GM13977 (cell line): ENCODE data around the gene EPG5.
"Not testable (repeated sequence)": the region's sequence is repeated elsewhere in the genome, so short reads cannot be mapped to it uniquely, and the experiment has no call there.

ENCODE experiments used
- DNase-seq: peaks from one replicate; pipeline ENCODE4 v3.0.0; 2012; ENCODE audit warnings: low spot score
- CTCF ChIP-seq: IDR thresholded peaks from 2 replicates; pipeline ENCODE4 v1.5.1; 2012; ENCODE audit warnings: mild to moderate bottlenecking, control low read depth; ENCODE audit not compliant: insufficient read depth; ENCODE audit errors: extremely low read depth, missing control alignments
- in situ Hi-C: fragments of 300-500 bp; cut with MboI; formaldehyde crosslinking; loops from one replicate; pipeline ENCODE4 v1.12.0; 2022; ENCODE audit warnings: low sequenced_read_pairs, low pct_unique_long_range_greater_than_20kb, mixed read lengths, inconsistent platforms; ENCODE audit not compliant: unreplicated experiment

Gene EPG5

GRCh38 chr18:45830917-45831316 is 136.2 kb downstream of the EPG5 start:
- in situ Hi-C loops: no loop called here
- TF ChIP-seq CTCF: no peak
- no peak for DNase-seq

GRCh38 chr18:45829855-45830254 is 137.3 kb downstream of the EPG5 start:
- TF ChIP-seq CTCF: no peak
- in situ Hi-C loops: no loop called here
- no peak for DNase-seq

- in situ Hi-C loops: no loop called here
- no peak for DNase-seq
Measured at GRCh38 chr18:45828917-45829811, 138.0 kb downstream of the EPG5 start.

GRCh38 chr18:45826716-45827115 is 140.4 kb downstream of the EPG5 start:
- DNase-seq, in situ Hi-C loops: not testable (repeated sequence)

More at GRCh38 chr18:45828917-45829811, 138.0 kb downstream of the EPG5 start:
- no peak for TF ChIP-seq CTCF

GRCh38 chr18:45826084-45826483 is 141.0 kb downstream of the EPG5 start:
- no peak for DNase-seq
- in situ Hi-C loops: no loop called here
- no peak for TF ChIP-seq CTCF

- DNase-seq: no peak
- no peak for TF ChIP-seq CTCF
- in situ Hi-C loops: no loop called here
Measured at GRCh38 chr18:45825258-45826044, 141.7 kb downstream of the EPG5 start, which contains the start of gene SIGLEC15. Gene SIGLEC15 (plus strand): TSS chr18:45825675. CDS start chr18:45825729, 54 bp downstream.

GRCh38 chr18:45821711-45822110 is 145.4 kb downstream of the EPG5 start:
- in situ Hi-C loops: no loop called here
- TF ChIP-seq CTCF: no peak
- no peak for DNase-seq
